Breast epithelium (tissue), 3 donors: ENCODE results near the gene GOLIM4.

Experiments used
- POLR2A ChIP-seq: fragments of 450-650 bp; IDR thresholded peaks from one replicate; pipeline ENCODE4 v1.6.1; 2016; ENCODE audit warnings: antibody characterized with exemption, mild to moderate bottlenecking, moderate library complexity
- TF ChIP-seq, protein P1 (sequence below), 3 donors: fragments of 450-650 bp; IDR thresholded peaks; one replicate each; pipeline ENCODE4 v1.5.1; 2016 to 2017; ENCODE audit warnings: antibody characterized with exemption in 3 of 3, mild to moderate bottlenecking in 3 of 3, moderate library complexity in 3 of 3

DNA sequence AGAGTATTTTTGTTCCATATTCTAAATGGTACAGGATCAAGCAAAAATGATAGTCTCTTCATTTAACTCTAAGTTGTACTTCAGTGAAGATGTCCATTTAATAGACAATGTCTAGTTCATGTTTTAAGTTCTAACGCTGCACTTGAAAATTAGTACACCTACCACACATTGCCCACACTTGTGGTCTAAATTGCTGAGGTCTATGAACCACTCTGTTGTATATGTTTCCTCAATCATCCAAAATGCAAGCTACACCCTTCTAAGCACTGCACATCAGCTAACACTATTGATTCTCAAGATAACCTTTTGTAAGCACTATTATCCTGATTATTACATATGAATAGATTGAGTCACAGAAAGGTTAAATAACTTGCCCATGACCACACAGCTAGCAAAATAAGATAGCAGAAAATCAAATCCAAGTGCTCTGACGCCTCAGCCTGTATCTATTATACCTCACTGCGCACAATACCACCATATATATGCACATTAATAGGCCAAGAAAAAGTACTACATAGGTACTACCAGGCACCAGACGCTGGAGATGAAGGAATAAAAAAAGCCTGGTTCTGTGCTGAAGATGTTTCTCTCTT is 6.4 kb downstream of the GOLIM4 start:
- TF ChIP-seq, protein P1, sequence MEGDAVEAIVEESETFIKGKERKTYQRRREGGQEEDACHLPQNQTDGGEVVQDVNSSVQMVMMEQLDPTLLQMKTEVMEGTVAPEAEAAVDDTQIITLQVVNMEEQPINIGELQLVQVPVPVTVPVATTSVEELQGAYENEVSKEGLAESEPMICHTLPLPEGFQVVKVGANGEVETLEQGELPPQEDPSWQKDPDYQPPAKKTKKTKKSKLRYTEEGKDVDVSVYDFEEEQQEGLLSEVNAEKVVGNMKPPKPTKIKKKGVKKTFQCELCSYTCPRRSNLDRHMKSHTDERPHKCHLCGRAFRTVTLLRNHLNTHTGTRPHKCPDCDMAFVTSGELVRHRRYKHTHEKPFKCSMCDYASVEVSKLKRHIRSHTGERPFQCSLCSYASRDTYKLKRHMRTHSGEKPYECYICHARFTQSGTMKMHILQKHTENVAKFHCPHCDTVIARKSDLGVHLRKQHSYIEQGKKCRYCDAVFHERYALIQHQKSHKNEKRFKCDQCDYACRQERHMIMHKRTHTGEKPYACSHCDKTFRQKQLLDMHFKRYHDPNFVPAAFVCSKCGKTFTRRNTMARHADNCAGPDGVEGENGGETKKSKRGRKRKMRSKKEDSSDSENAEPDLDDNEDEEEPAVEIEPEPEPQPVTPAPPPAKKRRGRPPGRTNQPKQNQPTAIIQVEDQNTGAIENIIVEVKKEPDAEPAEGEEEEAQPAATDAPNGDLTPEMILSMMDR (IDR thresholded peaks at IDR 0.05) = no peak
- TF ChIP-seq POLR2A = no peak
